ENCODE data around the gene CTPS2.

Gene CTPS2

DNA sequence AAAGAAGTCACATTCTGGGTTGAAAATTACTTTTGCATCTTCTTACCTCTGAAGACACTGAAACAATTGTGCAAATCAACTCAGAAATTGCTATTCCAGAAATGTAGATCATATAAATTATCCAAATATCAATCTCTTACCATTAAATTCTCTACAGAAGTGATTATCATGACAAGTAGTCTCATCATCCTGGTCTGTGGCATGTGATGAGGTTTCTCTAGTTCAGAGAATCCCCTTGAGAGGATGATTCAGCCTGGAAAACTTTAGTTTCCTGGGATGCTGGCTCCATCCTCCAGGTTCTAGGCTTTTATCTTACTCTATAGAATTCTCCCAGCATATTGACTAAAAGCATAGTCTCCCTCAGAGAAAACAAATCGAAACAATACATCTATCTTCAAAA is 138.7 kb downstream of the CTPS2 start:
- no peak for DNase-seq (ENCODE audit: low read depth in 2 of 3, low spot score in 2 of 3)

DNA sequence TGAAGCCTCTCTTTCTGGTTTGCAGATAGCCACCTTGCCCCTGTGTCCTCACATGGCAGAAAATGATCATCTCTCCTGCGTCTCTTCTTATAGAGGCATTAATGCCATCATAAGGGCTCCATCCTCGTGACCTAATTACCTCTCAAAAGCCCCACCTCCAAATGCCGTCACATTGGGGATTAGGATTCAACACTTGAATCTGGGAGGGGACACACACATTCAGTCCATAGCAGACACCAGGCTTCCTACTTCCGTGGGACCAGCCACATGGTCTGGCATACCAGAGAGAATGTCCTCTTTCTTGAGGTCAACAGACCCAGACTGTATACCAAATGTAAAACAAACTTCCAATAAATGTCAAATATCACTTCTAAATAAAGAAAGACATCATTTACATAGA is 144.8 kb downstream of the CTPS2 start:
- no peak for DNase-seq (ENCODE audit: low read depth in 2 of 3, low spot score in 2 of 3)

- DNase-seq (ENCODE audit: low read depth in 2 of 3, low spot score in 2 of 3): no peak
Measured at GRCh38 chrX:16566571-16566970, 145.9 kb downstream of the CTPS2 start.

DNA sequence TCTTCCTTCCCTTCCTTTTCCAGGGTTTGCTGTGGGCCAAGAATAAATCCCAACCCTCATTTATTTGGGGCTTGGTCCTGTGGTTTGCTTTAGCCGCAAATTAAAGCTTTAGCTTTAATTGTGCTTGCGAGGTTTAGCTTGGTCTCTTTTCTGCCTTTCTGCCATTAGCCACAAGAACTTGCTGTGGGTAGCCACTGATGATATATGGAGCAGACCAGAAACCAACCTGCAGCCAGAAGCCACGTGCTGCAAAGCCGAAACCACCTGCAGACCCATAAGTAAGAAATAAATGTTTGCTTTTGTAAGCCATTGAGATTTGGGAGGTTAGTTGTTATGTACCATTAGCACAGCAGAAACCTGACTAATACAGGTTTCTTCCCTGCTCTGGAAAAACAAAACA is 152.3 kb downstream of the CTPS2 start:
- DNase-seq (ENCODE audit: low read depth in 2 of 3, low spot score in 2 of 3): no peak

GRCh38 chrX:16559206-16559619 is 153.3 kb downstream of the CTPS2 start:
- DNase-seq (ENCODE audit: low read depth in 2 of 3, low spot score in 2 of 3): no peak

GRCh38 chrX:16558489-16558888 is 154.0 kb downstream of the CTPS2 start:
- DNase-seq (ENCODE audit: low read depth in 2 of 3, low spot score in 2 of 3): no peak

DNA sequence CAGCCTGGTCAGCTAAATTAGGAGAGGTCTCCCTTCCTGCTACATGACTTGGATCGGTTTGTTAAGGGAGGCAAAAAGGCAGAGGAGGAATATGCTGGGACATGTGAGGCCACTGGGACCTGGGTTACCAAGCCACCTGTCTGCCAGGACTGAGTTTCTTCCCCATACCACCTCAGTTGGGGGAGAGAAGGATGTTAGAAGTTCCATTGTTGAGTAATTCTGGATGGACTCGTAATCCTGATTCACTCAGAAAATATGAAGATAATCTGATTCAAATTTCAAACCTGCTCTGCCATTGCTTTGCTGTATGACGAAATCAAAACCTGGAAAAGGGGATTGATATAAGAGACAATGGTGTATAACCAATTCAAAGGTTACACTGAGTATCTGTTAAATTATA is 159.9 kb downstream of the CTPS2 start:
- DNase-seq (ENCODE audit: low read depth in 2 of 3, low spot score in 2 of 3): no peak

GRCh38 chrX:16547644-16548043 is 164.8 kb downstream of the CTPS2 start:
- DNase-seq (ENCODE audit: low read depth in 2 of 3, low spot score in 2 of 3): no peak

GRCh38 chrX:16544969-16545368 is 167.5 kb downstream of the CTPS2 start:
- no peak for DNase-seq (ENCODE audit: low read depth in 2 of 3, low spot score in 2 of 3)

Measured in activated CD8-positive, alpha-beta memory T cell treated with anti-CD3 and anti-CD28 coated beads for 48 hours (primary cell).